Keratinocyte (primary cell): Measurements from ENCODE around the gene KRT8. TPM values are rescaled to one million over a fixed set of nuclear protein-coding genes. Genes with fewer than 3 reads are reported as not detected.

Source experiments
- DNase-seq: peaks from one replicate; pipeline ENCODE4 v3.0.0-alpha.2; 2011; ENCODE audit warnings: low read depth, missing footprints, low spot score
- FAIRE-seq: peaks from 2 replicates; lab custom pipeline; 2011; peaks lifted over from hg19 to GRCh38; lab: Jason Lieb, UNC
- H2AFZ ChIP-seq: 2 replicates; pipeline ENCODE4 v1.6.0; 2012; ENCODE audit warnings: low read length, control low read depth, inconsistent platforms; ENCODE audit not compliant: control insufficient read depth
- H3K27ac ChIP-seq: 2 replicates; pipeline ENCODE4 v1.5.1; 2011; ENCODE audit warnings: low read length; ENCODE audit not compliant: control insufficient read depth, insufficient read depth
- H3K27me3 ChIP-seq: 3 replicates; pipeline ENCODE4 v1.6.0; 2011; ENCODE audit warnings: low read length; ENCODE audit not compliant: control insufficient read depth, insufficient read depth; ENCODE audit errors: extremely low read depth
- H3K36me3 ChIP-seq, 2 experiments: 2 replicates in 1 of 2; 3 replicates in 1 of 2; pipeline ENCODE4 v1.5.1; 2011; ENCODE audit warnings: low read length in 2 of 2, mild to moderate bottlenecking in 1 of 2; ENCODE audit not compliant: control insufficient read depth in 2 of 2, insufficient read depth in 2 of 2; ENCODE audit errors: extremely low read depth in 1 of 2
- H3K4me1 ChIP-seq: 3 replicates; pipeline ENCODE4 v1.5.1; 2011; ENCODE audit warnings: low read length; ENCODE audit not compliant: control insufficient read depth, insufficient read depth; ENCODE audit errors: extremely low read depth
- H3K4me2 ChIP-seq: 3 replicates; pipeline ENCODE4 v1.6.0; 2011; ENCODE audit warnings: low read depth, low read length; ENCODE audit not compliant: control insufficient read depth, insufficient read depth; ENCODE audit errors: extremely low read depth
- H3K4me3 ChIP-seq, 3 experiments: fragments of 200-600 bp in 1 of 3; sonication (generic) in 1 of 3; 2 replicates in 2 of 3; 3 replicates in 1 of 3; pipeline ENCODE4 v1.5.1; 2011 to 2016; ENCODE audit warnings: low read length in 3 of 3, mild to moderate bottlenecking in 3 of 3, control low read depth in 2 of 3, inconsistent platforms in 1 of 3, low read depth in 1 of 3, mixed read lengths in 1 of 3, mixed run types in 1 of 3, moderate library complexity in 1 of 3; ENCODE audit not compliant: control insufficient read depth in 2 of 3, insufficient read depth in 2 of 3; ENCODE audit errors: extremely low read depth in 1 of 3
- H3K79me2 ChIP-seq: 2 replicates; pipeline ENCODE4 v1.6.0; 2012; ENCODE audit warnings: low read length; ENCODE audit not compliant: control insufficient read depth, insufficient read depth
- H3K9ac ChIP-seq: 3 replicates; pipeline ENCODE4 v1.6.0; 2011; ENCODE audit warnings: low read length; ENCODE audit not compliant: control insufficient read depth, insufficient read depth; ENCODE audit errors: extremely low read depth
- H3K9me1 ChIP-seq: 3 replicates; pipeline ENCODE4 v1.6.0; 2011; ENCODE audit warnings: low read length; ENCODE audit not compliant: control insufficient read depth, insufficient read depth; ENCODE audit errors: extremely low read depth
- H3K9me3 ChIP-seq: 2 replicates; pipeline ENCODE4 v1.5.1; 2012; ENCODE audit warnings: low read depth, low read length; ENCODE audit not compliant: control insufficient read depth
- H4K20me1 ChIP-seq: 3 replicates; pipeline ENCODE4 v1.6.0; 2011; ENCODE audit warnings: low read length; ENCODE audit not compliant: control insufficient read depth, insufficient read depth; ENCODE audit errors: extremely low read depth
- EZH2 ChIP-seq: IDR thresholded peaks from one replicate; pipeline ENCODE4 v1.6.1; 2012; ENCODE audit warnings: inconsistent platforms, mild to moderate bottlenecking, low read length, moderate library complexity
- dilution Hi-C: fragments of 300-500 bp; cut with MboI; formaldehyde crosslinking; loops from one replicate; pipeline ENCODE4 v1.7.0; 2020; ENCODE audit warnings: low sequenced_read_pairs; ENCODE audit not compliant: extremely low pct_ligation_motif_present
- polyA plus RNA-seq, 5 experiments: library from polyadenylated mRNA; depleted of rRNA in 3 of 5; stranded (reverse) in 3 of 5; stranded (forward) in 1 of 5; unstranded in 1 of 5; fragments of >200 nt; gene quantifications; 1 replicate in 1 of 5; 2 replicates in 3 of 5; 3 replicates in 1 of 5; pipeline versions ENCODE4 v1.2.1 to v1.2.3, GENCODE V29; 2011 to 2012; ENCODE audit warnings: missing spikeins in 2 of 5, low read depth in 1 of 5, low replicate concordance in 1 of 5
- TF ChIP-seq, protein P1 (sequence below), 3 experiments: IDR thresholded peaks in 1 of 3; conservative IDR thresholded peaks in 1 of 3; optimal IDR thresholded peaks in 1 of 3; 2 replicates in 2 of 3; 3 replicates in 1 of 3; pipeline versions ENCODE3 to v1.5.1; 2011; ENCODE audit warnings: low read length in 3 of 3, mild to moderate bottlenecking in 3 of 3, moderate library complexity in 2 of 3, control low read depth in 1 of 3, inconsistent platforms in 1 of 3; ENCODE audit not compliant: insufficient read depth in 2 of 3; ENCODE audit errors: extremely low read depth in 1 of 3

KRT8 gene
- polyA plus RNA-seq, 1 donor (not counting 4 experiments of a cell fraction or from before 2014, with no cell fraction given), result 151 TPM

DNA sequence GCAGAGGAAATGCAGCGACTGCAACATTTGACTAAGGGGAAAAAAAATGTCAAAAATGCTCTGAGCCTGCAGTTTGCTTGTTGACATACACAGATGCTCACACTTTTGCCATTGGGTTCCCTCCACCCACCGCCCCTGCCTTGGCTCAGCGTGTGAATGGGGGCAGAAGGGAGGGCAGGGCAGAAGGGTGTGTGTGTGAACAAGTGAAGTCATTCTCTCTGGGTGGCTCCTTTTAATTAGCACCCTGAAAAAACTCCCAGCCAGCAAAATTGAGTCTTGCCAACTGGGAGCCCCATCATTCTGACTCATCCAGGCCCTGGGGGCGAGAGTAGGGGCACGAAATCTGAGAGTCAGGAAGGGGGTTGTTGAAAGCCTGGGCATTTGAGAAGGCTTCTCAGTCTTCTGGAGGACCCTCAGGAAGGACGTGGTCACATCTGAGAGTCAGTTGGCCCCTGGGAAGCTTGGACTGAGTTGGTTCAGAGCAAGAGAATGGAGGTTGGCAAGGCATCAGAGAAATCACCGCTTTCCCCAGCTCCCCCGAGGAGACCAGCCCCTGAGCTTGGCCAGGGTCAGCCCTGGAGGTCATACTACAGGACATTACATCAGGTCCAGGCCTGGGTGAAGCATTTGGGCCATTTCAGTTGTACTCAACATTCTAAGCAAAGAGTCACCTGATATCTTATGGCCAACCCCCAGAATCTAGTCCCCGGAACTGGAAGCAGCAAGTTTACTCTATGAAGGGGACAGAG is 33.4 kb downstream of the KRT8 start:
- Histone ChIP-seq H3K79me2 (no peaks in the 10 kb centered on the region), H2AFZ (no peak overlapping the region), H3K27me3 (no peaks in the 10 kb centered on the region), H3K4me3 (peak overlapping the region in 2 of 3 experiments; percentile 11 to 36), H4K20me1 (no peaks in the 10 kb centered on the region), H3K36me3 (no peaks in the 10 kb centered on the region), H3K9ac (peak overlapping the region; percentile 96), H3K4me1 (peaks cover 86% of the 10 kb centered on the region), H3K27ac (peak overlapping the region; percentile 99), H3K9me3 (no peaks in the 10 kb centered on the region), H3K9me1 (no peaks in the 10 kb centered on the region), H3K4me2 (peak overlapping the region; percentile 76)
- dilution Hi-C loops, result no loop called here
- no peak for DNase-seq
- no peak for TF ChIP-seq EZH2
- TF ChIP-seq, protein P1, sequence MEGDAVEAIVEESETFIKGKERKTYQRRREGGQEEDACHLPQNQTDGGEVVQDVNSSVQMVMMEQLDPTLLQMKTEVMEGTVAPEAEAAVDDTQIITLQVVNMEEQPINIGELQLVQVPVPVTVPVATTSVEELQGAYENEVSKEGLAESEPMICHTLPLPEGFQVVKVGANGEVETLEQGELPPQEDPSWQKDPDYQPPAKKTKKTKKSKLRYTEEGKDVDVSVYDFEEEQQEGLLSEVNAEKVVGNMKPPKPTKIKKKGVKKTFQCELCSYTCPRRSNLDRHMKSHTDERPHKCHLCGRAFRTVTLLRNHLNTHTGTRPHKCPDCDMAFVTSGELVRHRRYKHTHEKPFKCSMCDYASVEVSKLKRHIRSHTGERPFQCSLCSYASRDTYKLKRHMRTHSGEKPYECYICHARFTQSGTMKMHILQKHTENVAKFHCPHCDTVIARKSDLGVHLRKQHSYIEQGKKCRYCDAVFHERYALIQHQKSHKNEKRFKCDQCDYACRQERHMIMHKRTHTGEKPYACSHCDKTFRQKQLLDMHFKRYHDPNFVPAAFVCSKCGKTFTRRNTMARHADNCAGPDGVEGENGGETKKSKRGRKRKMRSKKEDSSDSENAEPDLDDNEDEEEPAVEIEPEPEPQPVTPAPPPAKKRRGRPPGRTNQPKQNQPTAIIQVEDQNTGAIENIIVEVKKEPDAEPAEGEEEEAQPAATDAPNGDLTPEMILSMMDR (optimal IDR thresholded peaks at IDR 0.05 in 1 of 3, IDR thresholded peaks at IDR 0.05 in 1 of 3, conservative IDR thresholded peaks at IDR 0.05 in 1 of 3; ENCODE audit: extremely low read depth in 1 of 3, insufficient read depth in 2 of 3, low read length in 3 of 3), result no peak
- peak; percentile 69 for FAIRE-seq

DNA sequence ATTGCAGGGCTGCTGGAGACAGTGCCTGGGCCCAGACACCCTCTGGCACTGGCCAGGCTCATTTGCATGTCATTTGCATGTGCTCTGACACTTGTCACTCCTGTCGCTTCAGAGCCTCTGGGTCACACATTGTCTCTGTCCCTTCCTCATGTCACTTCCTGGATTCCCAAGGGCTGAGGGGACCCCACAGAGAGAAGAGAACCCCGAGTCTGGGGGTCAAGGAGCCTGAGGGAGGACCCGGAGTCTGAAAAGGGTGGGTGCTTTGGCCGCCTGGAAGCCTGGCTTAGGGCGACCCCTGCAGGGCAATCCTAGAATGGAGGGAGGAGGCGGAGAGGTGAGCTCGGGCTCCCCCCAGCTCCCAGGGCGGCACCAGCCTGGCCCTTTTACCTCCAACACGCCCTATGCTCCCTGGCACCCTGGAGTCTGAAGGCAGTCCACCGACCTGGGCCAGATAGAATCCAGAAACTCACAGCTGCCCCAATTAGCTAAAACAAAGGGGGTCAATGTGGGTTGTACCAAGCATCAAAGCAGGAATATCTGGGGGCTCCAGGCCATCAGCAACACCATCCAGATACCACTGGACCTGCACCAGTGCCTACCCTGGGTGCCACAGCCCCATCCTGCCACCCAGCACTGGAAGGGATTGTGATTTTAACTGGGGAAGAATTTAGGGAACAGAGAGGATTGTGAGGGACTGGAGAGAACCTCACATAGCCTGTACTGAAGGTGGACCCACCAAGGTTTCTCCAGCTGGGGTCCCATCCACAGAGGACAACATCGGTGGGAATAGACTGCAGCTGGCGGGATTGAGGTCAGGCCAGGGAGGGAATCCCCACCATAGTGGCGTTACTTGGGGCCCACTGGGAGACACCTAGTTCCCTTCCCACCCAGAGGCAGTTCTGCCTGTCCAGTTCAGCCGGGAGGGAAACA is 34.2 kb downstream of the KRT8 start:
- Histone ChIP-seq H3K9ac (peak overlapping the region; percentile 96), H3K4me3 (peak overlapping the region in 2 of 3 experiments; percentile 36 to 46), H3K9me1 (no peaks in the 10 kb centered on the region), H3K79me2 (no peaks in the 10 kb centered on the region), H3K9me3 (no peaks in the 10 kb centered on the region), H3K4me1 (peaks cover 79% of the 10 kb centered on the region), H3K36me3 (no peaks in the 10 kb centered on the region), H3K27ac (peak overlapping the region; percentile 99), H4K20me1 (no peaks in the 10 kb centered on the region), H3K4me2 (peak overlapping the region; percentile 76), H2AFZ (no peak overlapping the region), H3K27me3 (no peaks in the 10 kb centered on the region)
- FAIRE-seq (no peak), DNase-seq (no peak)
- TF ChIP-seq, protein P1 (optimal IDR thresholded peaks at IDR 0.05 in 1 of 3, IDR thresholded peaks at IDR 0.05 in 1 of 3, conservative IDR thresholded peaks at IDR 0.05 in 1 of 3; ENCODE audit: extremely low read depth in 1 of 3, insufficient read depth in 2 of 3, low read length in 3 of 3), result peak in 2 of 3 experiments; percentile 81 to 92
- TF ChIP-seq EZH2, result no peak
- dilution Hi-C loops, result no loop called here
